SK-N-SH (cell line): ENCODE measurements around the gene DDX50. TPM values are rescaled to one million over a fixed set of nuclear protein-coding genes. Genes with fewer than 3 reads are reported as not detected.

Experiments used
- CTCF ChIA-PET: fragments of 300-600, 350-600 bp; formaldehyde crosslinking; extraction: SDS; loops from one replicate; lab custom pipeline; 2021; lab: Yijun Ruan, JAX
- POLR2A ChIA-PET: fragments of 350-600 bp; sonication (Branson Sonifier 250); formaldehyde crosslinking; extraction: SDS; loops from one replicate; lab custom pipeline; 2020; ENCODE audit warnings: antibody characterized with exemption, inconsistent platforms; lab: Yijun Ruan, JAX
- DNase-seq: peaks from one replicate; pipeline ENCODE4 v3.0.0; 2012
- H2AFZ ChIP-seq: fragments of 200-600 bp; sonication (generic); 2 replicates; pipeline ENCODE4 v1.8.1; 2016; ENCODE audit warnings: antibody characterized with exemption, mild to moderate bottlenecking, low read depth
- H3F3A ChIP-seq: fragments of 200-600 bp; sonication (generic); replicated peaks from 2 replicates; pipeline ENCODE3; 2016; ENCODE audit warnings: antibody characterized with exemption, mild to moderate bottlenecking; ENCODE audit not compliant: insufficient read depth
- H3K27ac ChIP-seq, 2 experiments: fragments of 200-500 bp in 1 of 2; fragments of 200-600 bp in 1 of 2; sonication (Bioruptor generic) in 1 of 2; sonication (generic), shearing (Covaris generic) in 1 of 2; 2 replicates each; pipeline versions ENCODE4 v1.5.1 to v1.6.1; 2014 to 2016; ENCODE audit warnings: low read depth in 2 of 2, inconsistent platforms in 1 of 2, low read length in 1 of 2, mild to moderate bottlenecking in 1 of 2, mixed read lengths in 1 of 2
- H3K27me3 ChIP-seq: fragments of 200-600 bp; sonication (generic), shearing (Covaris generic); 2 replicates; pipeline ENCODE4 v1.6.1; 2016; ENCODE audit warnings: mixed run types; ENCODE audit not compliant: insufficient read depth
- H3K36me3 ChIP-seq, 2 experiments: fragments of 200-500 bp in 1 of 2; fragments of 200-600 bp in 1 of 2; sonication (Bioruptor generic) in 1 of 2; sonication (generic) in 1 of 2; replicated peaks in 1 of 2; 2 replicates each; pipeline versions ENCODE3 to v1.5.1; 2014 to 2016; ENCODE audit warnings: low read length in 1 of 2, mild to moderate bottlenecking in 1 of 2; ENCODE audit not compliant: insufficient read depth in 2 of 2, control insufficient read depth in 1 of 2
- H3K4me1 ChIP-seq, 2 experiments: fragments of 200-500 bp in 1 of 2; fragments of 200-600 bp in 1 of 2; sonication (Bioruptor generic) in 1 of 2; sonication (generic), shearing (Covaris generic) in 1 of 2; 2 replicates each; pipeline versions ENCODE4 v1.5.1 to v1.6.1; 2014 to 2016; ENCODE audit warnings: low read depth in 1 of 2, low read length in 1 of 2, mixed run types in 1 of 2; ENCODE audit not compliant: insufficient read depth in 2 of 2, control insufficient read depth in 1 of 2
- H3K4me2 ChIP-seq: fragments of 200-600 bp; sonication (generic), shearing (Covaris generic); 2 replicates; pipeline ENCODE4 v1.6.1; 2017; ENCODE audit warnings: mixed run types
- H3K4me3 ChIP-seq, 2 experiments: fragments of 200-500 bp in 1 of 2; fragments of 200-600 bp in 1 of 2; sonication (Bioruptor generic) in 1 of 2; sonication (generic), shearing (Covaris generic) in 1 of 2; 2 replicates each; pipeline versions ENCODE4 v1.5.1 to v1.8.1; 2014 to 2016; ENCODE audit warnings: low read depth in 2 of 2, inconsistent platforms in 1 of 2, low read length in 1 of 2, mild to moderate bottlenecking in 1 of 2, mixed read lengths in 1 of 2, moderate library complexity in 1 of 2
- H3K79me2 ChIP-seq: fragments of 200-600 bp; sonication (generic); 2 replicates; pipeline ENCODE4 v1.8.1; 2017; ENCODE audit warnings: mild to moderate bottlenecking; ENCODE audit not compliant: insufficient read depth
- H3K9ac ChIP-seq: fragments of 200-600 bp; sonication (generic); 2 replicates; pipeline ENCODE4 v1.6.1; 2017; ENCODE audit warnings: mixed run types
- H3K9me2 ChIP-seq: fragments of 200-600 bp; sonication (generic); 2 replicates; pipeline ENCODE4 v1.6.1; 2017; ENCODE audit warnings: mixed run types
- H3K9me3 ChIP-seq: fragments of 200-600 bp; sonication (generic); 2 replicates; pipeline ENCODE4 v1.6.1; 2017; ENCODE audit warnings: mixed run types, mild to moderate bottlenecking, moderate library complexity
- H4K20me1 ChIP-seq: fragments of 200-600 bp; sonication (generic); 2 replicates; pipeline ENCODE4 v1.6.1; 2017; ENCODE audit warnings: mild to moderate bottlenecking, mixed run types; ENCODE audit not compliant: insufficient read depth
- ELF1 ChIP-seq: IDR thresholded peaks from 2 replicates; pipeline ENCODE4 v1.4.0; 2012
- EP300 ChIP-seq, 2 experiments: IDR thresholded peaks; 2 replicates each; pipeline versions ENCODE4 v1.4.0 to v1.6.1; 2012; ENCODE audit warnings: borderline replicate concordance in 1 of 2, low read depth in 1 of 2, low read length in 1 of 2
- FOXJ3 ChIP-seq: sonication (generic); formaldehyde crosslinking; IDR thresholded peaks from 2 replicates; pipeline ENCODE4 v1.5.1; 2020; ENCODE audit warnings: mild to moderate bottlenecking, missing genetic modification reagents
- FOXM1 ChIP-seq: IDR thresholded peaks from 2 replicates; pipeline ENCODE4 v1.4.0; 2012; ENCODE audit warnings: low read depth, mild to moderate bottlenecking
- GABPA ChIP-seq: IDR thresholded peaks from 2 replicates; pipeline ENCODE4 v1.4.0; 2012; ENCODE audit warnings: low read depth, mild to moderate bottlenecking
- JUND ChIP-seq: IDR thresholded peaks from 2 replicates; pipeline ENCODE4 v1.4.0; 2012
- MAX ChIP-seq: IDR thresholded peaks from 2 replicates; pipeline ENCODE4 v1.4.0; 2012; ENCODE audit warnings: low read depth
- MXI1 ChIP-seq: IDR thresholded peaks from 2 replicates; pipeline ENCODE4 v1.6.1; 2012; ENCODE audit warnings: mild to moderate bottlenecking, low read depth, low read length, improper control_type of control experiment
- NFIC ChIP-seq: IDR thresholded peaks from 2 replicates; pipeline ENCODE4 v1.4.0; 2012; ENCODE audit warnings: borderline replicate concordance
- NRF1 ChIP-seq: IDR thresholded peaks from 2 replicates; pipeline ENCODE4 v1.6.1; 2012; ENCODE audit warnings: low read depth, mild to moderate bottlenecking, low read length
- PBX3 ChIP-seq: IDR thresholded peaks from 2 replicates; pipeline ENCODE4; 2012
- RCOR1 ChIP-seq: fragments of 150-350 bp; IDR thresholded peaks from 2 replicates; pipeline ENCODE4 v1.6.1; 2017; ENCODE audit warnings: antibody characterized with exemption, low read length
- RFX5 ChIP-seq: IDR thresholded peaks from 2 replicates; pipeline ENCODE4 v1.6.1; 2012; ENCODE audit warnings: mild to moderate bottlenecking, improper control_type of control experiment, low read length
- RXRA ChIP-seq: IDR thresholded peaks from 2 replicates; pipeline ENCODE4 v1.4.0; 2012; ENCODE audit warnings: low read depth, mild to moderate bottlenecking, borderline replicate concordance
- SMC3 ChIP-seq: IDR thresholded peaks from 2 replicates; pipeline ENCODE4 v1.6.1; 2012; ENCODE audit warnings: low read depth, low read length, improper control_type of control experiment
- TAF1 ChIP-seq: IDR thresholded peaks from 2 replicates; pipeline ENCODE4 v1.6.1; 2012; ENCODE audit warnings: low read depth, mild to moderate bottlenecking, low read length, moderate library complexity, borderline replicate concordance
- TCF12 ChIP-seq: IDR thresholded peaks from 2 replicates; pipeline ENCODE4 v1.4.0; 2012
- USF2 ChIP-seq: fragments of 150-350 bp; IDR thresholded peaks from 2 replicates; pipeline ENCODE4 v1.6.1; 2017; ENCODE audit warnings: antibody characterized with exemption, low read length, low read depth, borderline replicate concordance
- WGBS: methylation state at CpG from one replicate; pipeline ENCODE4 v1.1.6; 2017; ENCODE audit warnings: low lambda C conversion rate; 5-methylcytosine and 5-hydroxymethylcytosine counted together
- polyA plus RNA-seq, 3 experiments: library from polyadenylated mRNA; depleted of rRNA; stranded (reverse); fragments of >200 nt; gene quantifications; 2 replicates each; pipeline ENCODE4 v1.2.3, GENCODE V29; 2012
- TF ChIP-seq, protein P1 (sequence below): fragments of 150-350 bp; IDR thresholded peaks from 2 replicates; pipeline ENCODE4 v1.6.1; 2016; ENCODE audit warnings: mild to moderate bottlenecking, low read depth, low read length

The DDX50 gene
- polyA plus RNA-seq, 1 of the 3 experiments (the other 2 are of a cell fraction) = 33.5 TPM

DNA sequence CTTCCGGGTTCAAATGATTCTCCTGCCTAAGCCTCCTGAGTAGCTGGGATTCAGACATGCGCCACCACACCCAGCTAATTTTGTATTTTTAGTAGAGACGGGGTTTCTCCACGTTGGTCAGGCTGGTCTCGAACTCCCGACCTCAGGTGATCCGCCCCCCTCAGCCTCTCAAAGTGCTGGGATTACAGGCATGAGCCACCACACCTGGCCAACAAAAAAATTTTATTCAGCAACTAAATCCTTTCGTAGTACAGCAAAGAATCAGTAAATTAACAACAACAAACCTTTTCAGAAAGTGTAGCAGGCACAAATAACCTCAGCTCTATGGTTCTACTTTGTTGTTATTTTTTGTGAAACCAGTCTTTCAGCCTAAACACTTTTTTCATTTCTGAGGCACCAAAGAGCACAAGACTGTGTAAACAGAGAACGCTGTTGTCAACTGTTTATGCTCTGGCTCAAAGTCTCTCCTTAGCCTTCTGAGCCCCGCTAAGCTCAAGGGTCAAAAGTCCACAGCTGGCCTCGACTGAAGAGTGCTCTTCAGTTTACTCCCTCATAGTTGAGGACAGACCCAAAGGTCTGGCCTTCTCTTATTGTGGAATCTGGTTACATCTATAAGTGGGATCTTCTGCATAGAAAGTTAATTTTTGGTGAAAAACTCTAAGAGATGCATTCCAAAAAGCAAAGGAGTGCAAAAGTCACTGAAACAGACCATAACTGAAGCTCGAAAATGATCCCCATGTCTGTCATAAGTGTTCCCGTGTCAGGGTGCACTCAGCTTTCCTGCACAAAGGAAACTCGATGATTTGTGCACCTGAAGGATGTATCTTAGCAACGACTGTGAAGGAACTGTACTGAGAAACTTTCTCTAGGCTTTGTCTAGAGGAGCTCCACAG lies 24.6 kb upstream of the DDX50 start:
- no peak for DNase-seq
- H3K9me3 ChIP-seq = no peaks in the 10 kb centered on the region
- H3F3A ChIP-seq = peaks cover 12% of the 10 kb centered on the region
- no peak overlapping the region for H3K4me2 ChIP-seq
- 83% methylated on average over 15 of the region's 15 CpGs for WGBS
- H3K9ac ChIP-seq = no peak overlapping the region
- TF ChIP-seq RXRA (no peak), JUND (no peak), GABPA (no peak), TCF12 (no peak), ELF1 (no peak), EP300 (IDR thresholded peaks at IDR 0.05; ENCODE audit: borderline replicate concordance in 1 of 2, low read depth in 1 of 2, low read length in 1 of 2) (no peak), SMC3 (no peak), NRF1 (no peak), NFIC (no peak), FOXJ3 (CRISPR knock-in tag) (no peak), TAF1 (no peak)
- TF ChIP-seq, protein P1, sequence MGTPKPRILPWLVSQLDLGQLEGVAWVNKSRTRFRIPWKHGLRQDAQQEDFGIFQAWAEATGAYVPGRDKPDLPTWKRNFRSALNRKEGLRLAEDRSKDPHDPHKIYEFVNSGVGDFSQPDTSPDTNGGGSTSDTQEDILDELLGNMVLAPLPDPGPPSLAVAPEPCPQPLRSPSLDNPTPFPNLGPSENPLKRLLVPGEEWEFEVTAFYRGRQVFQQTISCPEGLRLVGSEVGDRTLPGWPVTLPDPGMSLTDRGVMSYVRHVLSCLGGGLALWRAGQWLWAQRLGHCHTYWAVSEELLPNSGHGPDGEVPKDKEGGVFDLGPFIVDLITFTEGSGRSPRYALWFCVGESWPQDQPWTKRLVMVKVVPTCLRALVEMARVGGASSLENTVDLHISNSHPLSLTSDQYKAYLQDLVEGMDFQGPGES = no peak
- no peak overlapping the region for H2AFZ ChIP-seq
- H3K9me2 ChIP-seq = no peaks in the 10 kb centered on the region
- H3K27ac ChIP-seq = no peak overlapping the region
- CTCF ChIA-PET = no interaction called here
- H3K4me3 ChIP-seq = no peak overlapping the region
- POLR2A ChIA-PET = interaction anchor here (0.5 kb wide), 1 partner anchor 81 kb away, joined by 3 read pairs; no protein-coding TSS in a partner anchor
- no peaks in the 10 kb centered on the region for H3K79me2 ChIP-seq
- peaks cover 6 to 15% of the 10 kb centered on the region in 2 experiments; a peak in 3 of 4 replicates for H3K4me1 ChIP-seq
- H4K20me1 ChIP-seq = no peaks in the 10 kb centered on the region
- H3K27me3 ChIP-seq = no peaks in the 10 kb centered on the region
- H3K36me3 ChIP-seq = no peaks in the 10 kb centered on the region

DNA sequence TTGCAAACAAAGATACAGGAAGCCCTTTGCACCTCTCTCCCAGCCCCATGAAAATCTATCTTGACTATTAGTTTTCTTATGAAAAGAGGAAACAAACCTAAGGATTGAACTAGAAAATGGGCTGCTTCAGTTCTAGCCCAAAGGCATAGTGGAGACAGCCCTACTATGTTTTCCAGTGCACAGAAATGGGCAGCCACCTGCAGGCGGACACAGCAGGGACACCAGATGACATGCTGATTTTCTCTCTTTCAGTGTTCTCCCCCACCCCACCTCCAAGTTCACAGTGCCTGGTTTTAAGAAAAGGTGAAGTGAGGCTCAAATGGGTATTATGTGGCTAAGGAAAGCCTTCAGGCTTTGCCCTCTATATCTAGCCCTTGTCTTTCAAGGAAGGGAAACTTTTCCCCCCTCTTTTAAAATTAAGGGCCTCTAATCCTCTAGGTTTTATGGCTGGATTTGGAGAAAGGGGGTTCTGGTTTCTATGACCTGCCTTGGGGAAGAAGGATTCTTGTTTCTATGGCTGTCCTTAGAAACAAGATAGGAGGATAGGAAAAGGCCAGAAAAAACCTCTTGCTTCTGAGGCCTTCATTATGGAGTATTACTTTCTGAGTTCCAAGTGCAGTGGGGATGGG lies 23.5 kb upstream of the DDX50 start:
- Histone ChIP-seq H4K20me1 (no peaks in the 10 kb centered on the region), H3K79me2 (no peaks in the 10 kb centered on the region), H3K27ac (no peak overlapping the region), H3K9me3 (no peaks in the 10 kb centered on the region), H3F3A (peaks cover 3% of the 10 kb centered on the region), H2AFZ (no peak overlapping the region), H3K4me3 (no peak overlapping the region), H3K9me2 (no peaks in the 10 kb centered on the region), H3K27me3 (no peaks in the 10 kb centered on the region), H3K9ac (no peak overlapping the region), H3K4me2 (no peak overlapping the region), H3K36me3 (no peaks in the 10 kb centered on the region), H3K4me1 (0 out of 4 replicates have a peak, but pooled peaks cover 0 to 3% of the 10 kb centered on the region in 2 experiments)
- CTCF ChIA-PET = interaction anchor here (0.7 kb wide), 1 partner anchor 56 kb away, joined by 4 read pairs; no protein-coding TSS in a partner anchor
- no peak for TF ChIP-seq EP300 (IDR thresholded peaks at IDR 0.05; ENCODE audit: borderline replicate concordance in 1 of 2, low read depth in 1 of 2, low read length in 1 of 2)
- no peak for TF ChIP-seq JUND
- no peak for TF ChIP-seq GABPA
- TF ChIP-seq SMC3 = no peak
- no peak for TF ChIP-seq FOXM1
- TF ChIP-seq NRF1 = no peak
- TF ChIP-seq USF2 = no peak
- TF ChIP-seq PBX3 = no peak
- TF ChIP-seq MXI1 = no peak
- no peak for TF ChIP-seq RCOR1
- no peak for TF ChIP-seq MAX
- TF ChIP-seq RFX5 = no peak
- POLR2A ChIA-PET = no interaction called here
- 100% methylated on average over 1 of the region's 1 CpG for WGBS
- no peak for DNase-seq
